PC-9 (cell line): ENCODE data around the gene GALC.

ENCODE experiments used
- CTCF ChIP-seq: fragments of 200-600 bp; sonication (generic); conservative IDR thresholded peaks from 2 replicates; pipeline ENCODE4 v1.6.1; 2017; ENCODE audit warnings: mixed run types, antibody characterized with exemption, mild to moderate bottlenecking, moderate library complexity
- EZH2 ChIP-seq: fragments of 200-600 bp; sonication (generic); IDR thresholded peaks from 2 replicates; pipeline ENCODE4 v1.8.0; 2017; ENCODE audit warnings: antibody characterized with exemption, low read depth

DNA sequence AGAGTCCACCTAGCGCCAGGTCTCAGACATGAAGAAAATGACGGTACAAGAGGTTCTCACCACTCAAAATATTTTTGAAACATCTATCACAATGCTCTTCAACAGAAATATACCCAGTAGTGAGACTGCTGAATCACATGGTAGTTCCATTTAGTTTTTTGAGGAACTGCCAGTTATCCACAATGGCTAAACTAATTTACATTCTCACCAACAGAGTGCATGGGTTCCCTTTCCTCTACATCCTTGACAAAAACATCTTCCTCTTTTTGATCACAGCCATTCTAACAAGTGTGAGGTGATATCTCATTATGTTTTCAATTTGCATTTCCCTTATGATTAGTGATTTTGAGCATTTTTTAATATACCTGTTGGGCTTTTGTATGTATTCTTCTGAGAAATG is 6.3 kb upstream of the GALC start:
- TF ChIP-seq CTCF: no peak
- TF ChIP-seq EZH2: no peak
